NCI-H526 treated with DMSO at 0.1 percent for 48 hours (cell line): ENCODE data around the gene MTARC2.

Experiments used
- DNase-seq: peaks from one replicate; lab custom pipeline; 2025; lab: John Stamatoyannopoulos, UW

The MTARC2 gene

GRCh38 chr1:220828179-220828490 lies 80.0 kb downstream of the MTARC2 start:
- DNase-seq, result no peak

- no peak for DNase-seq
These were observed 80.9 kb downstream of the MTARC2 start for GRCh38 chr1:220828950-220829586.

- no peak for DNase-seq
These were observed 85.3 kb downstream of the MTARC2 start for GRCh38 chr1:220833436-220833835.
